WTC11 (cell line): ENCODE results near the gene CDH2. TPM values are rescaled to one million over a fixed set of nuclear protein-coding genes. Genes with fewer than 3 reads are reported as not detected.

Experiments used
- ATAC-seq: fragments of 200-7000 bp; cut with Tn5 transposase; 2 replicates; pipeline ENCODE4 v1.10.0; 2021; ENCODE audit warnings: mild to moderate bottlenecking, moderate library complexity
- CTCF ChIA-PET: fragments of 300-600 bp; sonication (Branson Sonifier 250); formaldehyde crosslinking; loops from one replicate; lab custom pipeline; 2021; ENCODE audit warnings: antibody characterized with exemption; lab: Charles Lee
- POLR2A ChIA-PET: fragments of 350-600 bp; sonication (Branson Sonifier 250); formaldehyde crosslinking; loops from one replicate; lab custom pipeline; 2021; ENCODE audit warnings: antibody characterized with exemption; lab: Charles Lee
- DNase-seq: peaks from one replicate; pipeline ENCODE4 v3.0.0; 2021; ENCODE audit warnings: low spot score
- H3K27ac Mint-ChIP-seq: 2 replicates; pipeline ENCODE4 v1.8.0; 2021; ENCODE audit warnings: mixed read lengths
- H3K27me3 Mint-ChIP-seq: 2 replicates; pipeline ENCODE4 v1.8.0; 2021; ENCODE audit warnings: low read depth, mild to moderate bottlenecking, moderate library complexity, mixed read lengths
- H3K36me3 Mint-ChIP-seq: 2 replicates; pipeline ENCODE4 v1.8.0; 2021; ENCODE audit warnings: mixed read lengths
- H3K4me1 Mint-ChIP-seq: 2 replicates; pipeline ENCODE4 v1.8.0; 2022; ENCODE audit warnings: mixed read lengths
- H3K4me3 Mint-ChIP-seq: 2 replicates; pipeline ENCODE4 v1.8.0; 2021; ENCODE audit warnings: mild to moderate bottlenecking, moderate library complexity, mixed read lengths
- H3K9me3 Mint-ChIP-seq: 2 replicates; pipeline ENCODE4 v1.8.0; 2021; ENCODE audit warnings: mixed read lengths
- AR ChIP-seq: fragments of 250-450 bp; sonication (Bioruptor Pico); IDR thresholded peaks from 2 replicates; pipeline ENCODE4 v1.9.0; 2021; ENCODE audit warnings: mild to moderate bottlenecking
- ATF2 ChIP-seq: sonication (generic); formaldehyde crosslinking; IDR thresholded peaks from 2 replicates; pipeline ENCODE4 v1.8.1; 2022; ENCODE audit warnings: low read depth, missing genetic modification reagents, borderline replicate concordance
- ATF3 ChIP-seq: sonication (generic); formaldehyde crosslinking; conservative IDR thresholded peaks from 2 replicates; pipeline ENCODE4 v1.8.1; 2022; ENCODE audit warnings: mild to moderate bottlenecking, missing genetic modification reagents
- CREB1 ChIP-seq: sonication (generic); formaldehyde crosslinking; IDR thresholded peaks from 2 replicates; pipeline ENCODE4 v1.8.0; 2023; ENCODE audit warnings: mild to moderate bottlenecking, missing genetic modification reagents
- FOXK1 ChIP-seq: sonication (generic); formaldehyde crosslinking; IDR thresholded peaks from 2 replicates; pipeline ENCODE4 v1.8.0; 2022; ENCODE audit warnings: mild to moderate bottlenecking, moderate library complexity, missing genetic modification reagents
- GABPB1 ChIP-seq: sonication (generic); formaldehyde crosslinking; IDR thresholded peaks from 2 replicates; pipeline ENCODE4 v1.8.1; 2023; ENCODE audit warnings: mild to moderate bottlenecking, missing genetic modification reagents
- GRHL2 ChIP-seq: fragments of 250-450 bp; sonication (Bioruptor Pico); IDR thresholded peaks from 2 replicates; pipeline ENCODE4 v1.8.0; 2022; ENCODE audit warnings: mild to moderate bottlenecking, moderate library complexity; ENCODE audit not compliant: insufficient replicate concordance, severe bottlenecking
- HMGA2 ChIP-seq: fragments of 250-450 bp; sonication (Bioruptor Pico); IDR thresholded peaks from 2 replicates; pipeline ENCODE4 v1.4.0; 2021; ENCODE audit warnings: mild to moderate bottlenecking, moderate library complexity
- HMGXB4 ChIP-seq: sonication (generic); formaldehyde crosslinking; IDR thresholded peaks from 2 replicates; pipeline ENCODE4 v1.8.1; 2023; ENCODE audit warnings: mild to moderate bottlenecking, moderate library complexity, missing genetic modification reagents
- IRF2 ChIP-seq: sonication (generic); formaldehyde crosslinking; IDR thresholded peaks from 2 replicates; pipeline ENCODE4 v1.8.0; 2022; ENCODE audit warnings: low read depth, missing genetic modification reagents, borderline replicate concordance
- JUN ChIP-seq: sonication (generic); formaldehyde crosslinking; IDR thresholded peaks from 2 replicates; pipeline ENCODE4 v1.8.0; 2023; ENCODE audit warnings: mild to moderate bottlenecking, missing genetic modification reagents
- KAT7 ChIP-seq: sonication (generic); formaldehyde crosslinking; IDR thresholded peaks from 2 replicates; pipeline ENCODE4 v1.8.1; 2023; ENCODE audit warnings: missing genetic modification reagents, mild to moderate bottlenecking, borderline replicate concordance
- OVOL2 ChIP-seq: fragments of 250-450 bp; sonication (Bioruptor Pico); IDR thresholded peaks from 2 replicates; pipeline ENCODE4 v1.9.0; 2021; ENCODE audit warnings: mild to moderate bottlenecking, borderline replicate concordance
- RORB ChIP-seq: fragments of 250-450 bp; sonication (Bioruptor Pico); IDR thresholded peaks from 2 replicates; pipeline ENCODE4 v1.9.0; 2021; ENCODE audit warnings: mild to moderate bottlenecking
- SMAD4 ChIP-seq: sonication (generic); formaldehyde crosslinking; IDR thresholded peaks from 2 replicates; pipeline ENCODE4 v1.8.0; 2022; ENCODE audit warnings: mild to moderate bottlenecking, missing genetic modification reagents
- STAT6 ChIP-seq: sonication (generic); formaldehyde crosslinking; conservative IDR thresholded peaks from 2 replicates; pipeline ENCODE4 v1.8.1; 2023; ENCODE audit warnings: mild to moderate bottlenecking, low read depth, missing genetic modification reagents, moderate library complexity
- TEAD1 ChIP-seq: sonication (generic); formaldehyde crosslinking; IDR thresholded peaks from 2 replicates; pipeline ENCODE4 v1.8.0; 2022; ENCODE audit warnings: mild to moderate bottlenecking, missing genetic modification reagents
- USF1 ChIP-seq: sonication (generic); formaldehyde crosslinking; IDR thresholded peaks from 2 replicates; pipeline ENCODE4 v1.8.0; 2022; ENCODE audit warnings: mild to moderate bottlenecking, missing genetic modification reagents
- ZNF138 ChIP-seq: sonication (generic); formaldehyde crosslinking; conservative IDR thresholded peaks from 2 replicates; pipeline ENCODE4 v1.8.1; 2022; ENCODE audit warnings: mild to moderate bottlenecking, moderate library complexity, missing genetic modification reagents
- ZNF232 ChIP-seq: sonication (generic); formaldehyde crosslinking; IDR thresholded peaks from 2 replicates; pipeline ENCODE4 v1.8.0; 2022; ENCODE audit warnings: mild to moderate bottlenecking, missing genetic modification reagents
- ZNF263 ChIP-seq: sonication (generic); formaldehyde crosslinking; IDR thresholded peaks from 2 replicates; pipeline ENCODE4 v1.8.1; 2022; ENCODE audit warnings: low read depth, mild to moderate bottlenecking, moderate library complexity, missing genetic modification reagents
- ZNF281 ChIP-seq: sonication (generic); formaldehyde crosslinking; IDR thresholded peaks from 2 replicates; pipeline ENCODE4 v1.8.0; 2023; ENCODE audit warnings: mild to moderate bottlenecking, missing genetic modification reagents
- ZNF423 ChIP-seq: fragments of 250-450 bp; sonication (Bioruptor Pico); IDR thresholded peaks from 2 replicates; pipeline ENCODE4 v2.1.2; 2022; ENCODE audit warnings: mild to moderate bottlenecking, moderate library complexity
- total RNA-seq: library from RNA; stranded (reverse); gene quantifications from 3 replicates; pipeline ENCODE4 v1.2.3, GENCODE V29; 2021

Gene CDH2
- total RNA-seq, 1 experiment from 2014 or later: 17.3 TPM

GRCh38 chr18:28152754-28153153, 24.2 kb downstream of the CDH2 start (continued):
- TF ChIP-seq USF1 (CRISPR knock-in tag) (no peak), CREB1 (CRISPR knock-in tag) (no peak), ZNF263 (CRISPR knock-in tag) (no peak), ATF3 (CRISPR knock-in tag) (no peak), IRF2 (CRISPR knock-in tag) (no peak), KAT7 (CRISPR knock-in tag) (no peak), HMGXB4 (CRISPR knock-in tag) (no peak)
- TF ChIP-seq, all 79 proteins: peak for 0

GRCh38 chr18:28152354-28152753, 24.6 kb downstream of the CDH2 start:
- DNase-seq (no peak), ATAC-seq (peak; percentile 57)
- no peak overlapping the region for H3K4me3 Mint-ChIP-seq
- no peak for TF ChIP-seq HMGA2 (CRISPR knock-in tag)
- no peak for TF ChIP-seq GRHL2 (CRISPR knock-in tag)
- TF ChIP-seq ATF2 (CRISPR knock-in tag): no peak
- no peak for TF ChIP-seq FOXK1 (CRISPR knock-in tag)
- TF ChIP-seq RORB: no peak
- no peak for TF ChIP-seq ZNF423 (CRISPR knock-in tag)
- no peak for TF ChIP-seq IRF2 (CRISPR knock-in tag)
- TF ChIP-seq OVOL2: no peak
- no peak for TF ChIP-seq SMAD4 (CRISPR knock-in tag)
- no peak for TF ChIP-seq ZNF232 (CRISPR knock-in tag)
- no peak for TF ChIP-seq TEAD1
- TF ChIP-seq ZNF138 (CRISPR knock-in tag): no peak
- TF ChIP-seq AR: no peak
- TF ChIP-seq STAT6 (CRISPR knock-in tag): no peak
- TF ChIP-seq ZNF281: no peak
- TF ChIP-seq JUN: no peak
- TF ChIP-seq GABPB1 (CRISPR knock-in tag): no peak
- TF ChIP-seq HMGXB4 (CRISPR knock-in tag): no peak

More at GRCh38 chr18:28152354-28152753, 24.6 kb downstream of the CDH2 start:
- ChIA-PET POLR2A (no interaction called here), CTCF (no interaction called here)
- no peaks in the 10 kb centered on the region for H3K9me3 Mint-ChIP-seq
- H3K36me3 Mint-ChIP-seq: no peaks in the 10 kb centered on the region
- H3K4me1 Mint-ChIP-seq: peaks cover 42% of the 10 kb centered on the region
- no peaks in the 10 kb centered on the region; the same call in none of the 2 replicates for H3K27me3 Mint-ChIP-seq
- H3K27ac Mint-ChIP-seq: peak overlapping the region; percentile 22; the same call in 1 of the 2 replicates
